ENCODE measurements around the gene ABCC5.

The ABCC5 gene

DNA sequence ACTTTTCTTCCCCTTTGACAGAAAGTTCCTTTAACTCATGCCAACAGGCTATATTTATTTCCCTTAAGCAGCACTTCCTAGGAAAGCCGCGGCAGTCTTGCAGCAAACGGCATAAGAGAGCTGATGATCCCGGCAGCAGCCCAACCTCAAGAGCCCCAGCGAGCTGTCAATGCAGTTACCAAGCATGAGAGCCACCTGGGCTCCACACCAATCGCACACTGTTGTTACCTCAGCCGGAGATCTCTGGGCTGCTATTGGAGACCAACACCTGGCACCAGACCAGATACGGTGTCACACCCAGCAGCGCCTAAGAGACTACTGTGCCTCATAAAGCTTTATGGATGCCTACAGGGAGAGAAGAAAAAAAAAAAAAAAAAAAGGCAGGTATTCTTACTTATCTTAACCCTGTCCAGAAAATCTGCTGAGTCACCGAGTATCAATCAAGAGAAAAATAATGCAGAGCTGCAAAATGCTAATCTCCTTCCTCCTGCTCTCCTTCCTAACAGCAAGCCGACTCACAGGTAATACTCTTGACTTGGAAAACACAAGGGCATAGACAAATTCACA, 11.7 kb downstream of the ABCC5 start:
- H3K36me3 Mint-ChIP-seq (ENCODE audit: low read depth) = peaks cover 13% of the 10 kb centered on the region
- ATAC-seq (peak; percentile 78), DNase-seq (peak; percentile 32)
- peak overlapping the region; percentile 44 for H3K27ac Mint-ChIP-seq
- H3K4me3 Mint-ChIP-seq = no peak overlapping the region
- H3K27me3 Mint-ChIP-seq = no peaks in the 10 kb centered on the region
- H3K4me1 Mint-ChIP-seq = peaks cover 20% of the 10 kb centered on the region
- no peaks in the 10 kb centered on the region for H3K9me3 Mint-ChIP-seq

DNA sequence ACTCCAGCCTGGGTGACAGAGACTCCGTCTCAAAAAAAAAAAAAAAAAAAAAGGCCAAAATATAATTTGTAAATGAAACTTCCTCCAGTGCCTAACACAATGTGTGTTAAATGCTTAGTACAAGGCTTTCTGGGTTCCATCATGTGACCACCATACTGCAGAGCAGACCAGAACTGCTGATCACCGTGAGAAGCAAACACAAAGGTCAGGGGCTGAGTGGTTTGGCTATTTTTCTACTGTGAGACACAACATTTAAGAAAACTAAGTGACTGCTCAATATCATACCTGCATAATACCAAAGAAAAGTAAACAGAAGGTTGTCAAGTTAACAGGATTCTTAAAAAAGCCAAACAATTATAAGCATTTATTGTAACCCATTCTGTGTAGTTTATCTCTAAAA, 13.2 kb downstream of the ABCC5 start:
- Mint-ChIP-seq H3K4me3 (no peak overlapping the region), H3K27me3 (no peaks in the 10 kb centered on the region), H3K4me1 (peaks cover 20% of the 10 kb centered on the region), H3K36me3 (ENCODE audit: low read depth) (peaks cover 11% of the 10 kb centered on the region), H3K9me3 (no peaks in the 10 kb centered on the region), H3K27ac (no peak overlapping the region)
- ATAC-seq (no peak), DNase-seq (no peak)

DNA sequence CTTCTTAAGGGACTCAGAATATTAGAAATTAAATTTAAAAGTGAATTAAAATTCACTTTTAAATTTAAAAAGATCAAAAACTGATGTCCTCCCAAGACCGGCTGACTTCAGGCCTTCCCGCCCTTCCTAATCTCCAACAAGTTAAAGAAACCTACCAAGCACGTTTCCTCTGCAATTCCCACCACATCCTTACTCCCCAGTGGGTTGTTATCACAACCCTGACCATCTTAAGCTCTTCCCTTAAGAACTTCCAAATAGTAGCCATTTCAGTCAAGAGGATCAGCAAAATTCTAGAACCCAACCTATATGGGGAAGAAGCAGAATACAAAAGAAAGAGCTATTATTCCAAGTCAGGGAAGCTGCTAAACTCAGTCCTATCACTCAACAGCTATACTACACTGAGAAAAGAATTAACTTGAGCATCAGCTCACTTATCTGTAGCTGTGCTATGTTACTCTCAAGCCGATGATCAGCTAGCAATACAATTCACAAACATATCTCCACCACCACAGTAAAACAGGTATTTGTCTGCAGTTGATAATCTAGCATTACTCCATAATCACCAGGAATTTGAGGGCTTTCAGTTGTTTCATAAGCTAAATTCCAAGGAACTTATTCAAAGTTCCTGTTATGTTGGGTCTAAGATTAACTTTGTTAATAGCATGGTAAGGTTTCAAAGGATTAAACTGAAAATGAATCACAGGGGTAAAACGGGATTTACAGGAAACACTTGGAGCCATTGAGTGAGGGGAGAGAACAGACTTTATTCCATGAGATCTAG, 14.3 kb downstream of the ABCC5 start:
- H3K4me1 Mint-ChIP-seq = peaks cover 20% of the 10 kb centered on the region
- DNase-seq (no peak), ATAC-seq (no peak)
- H3K27ac Mint-ChIP-seq = no peak overlapping the region
- peaks cover 6% of the 10 kb centered on the region for H3K36me3 Mint-ChIP-seq (ENCODE audit: low read depth)
- no peaks in the 10 kb centered on the region for H3K9me3 Mint-ChIP-seq
- H3K27me3 Mint-ChIP-seq = no peaks in the 10 kb centered on the region
- no peak overlapping the region for H3K4me3 Mint-ChIP-seq

DNA sequence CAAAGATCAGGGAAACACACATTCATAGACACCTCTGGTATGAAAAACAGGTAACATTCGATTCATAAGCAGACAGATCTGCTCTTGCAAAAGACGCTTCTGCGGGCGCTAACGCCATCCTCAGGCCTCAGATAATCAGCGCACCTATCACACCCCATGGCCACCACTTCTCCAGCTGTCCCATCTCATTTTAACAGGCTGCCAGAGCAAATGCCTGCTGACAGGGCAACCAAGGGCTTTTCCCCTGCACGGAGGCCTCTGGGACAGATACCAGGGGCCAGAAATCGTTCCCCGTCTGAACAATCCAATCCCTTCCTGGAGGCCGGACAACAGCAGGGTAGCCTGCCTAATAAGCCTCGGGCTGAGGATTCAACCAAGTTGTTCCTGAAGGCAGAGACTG, 15.2 kb downstream of the ABCC5 start:
- no peak for DNase-seq

DNA sequence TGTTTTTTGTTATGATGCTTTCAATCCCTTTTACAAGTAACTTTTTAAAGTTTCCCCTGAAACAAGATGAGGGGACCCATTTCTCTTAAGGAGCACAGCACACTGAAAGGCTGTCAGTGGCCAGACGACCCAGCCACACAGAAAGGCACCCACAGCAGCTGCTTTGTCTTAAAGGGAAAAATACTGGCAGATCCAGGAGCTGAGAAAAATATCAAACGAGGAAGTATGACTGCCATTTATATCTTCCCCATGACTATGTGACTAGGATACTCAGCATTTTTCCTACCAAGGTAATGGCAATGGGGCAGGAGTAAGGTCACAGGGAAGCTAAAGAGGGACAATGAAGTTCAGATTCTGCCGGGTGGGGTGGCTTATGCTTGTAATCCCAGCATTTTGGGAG, 15.9 kb downstream of the ABCC5 start:
- H3K36me3 Mint-ChIP-seq (ENCODE audit: low read depth) = peaks cover 3% of the 10 kb centered on the region
- H3K27ac Mint-ChIP-seq = no peak overlapping the region
- H3K4me1 Mint-ChIP-seq = peaks cover 10% of the 10 kb centered on the region
- ATAC-seq = no peak
- no peak for DNase-seq
- no peaks in the 10 kb centered on the region for H3K9me3 Mint-ChIP-seq
- H3K4me3 Mint-ChIP-seq = no peak overlapping the region
- no peaks in the 10 kb centered on the region for H3K27me3 Mint-ChIP-seq

More for the DNA sequence above, 15.2 kb downstream of the ABCC5 start:
- H3K27ac Mint-ChIP-seq = no peak overlapping the region
- no peak overlapping the region for H3K4me3 Mint-ChIP-seq
- H3K9me3 Mint-ChIP-seq = no peaks in the 10 kb centered on the region
- no peaks in the 10 kb centered on the region for H3K27me3 Mint-ChIP-seq
- no peak for ATAC-seq
- H3K36me3 Mint-ChIP-seq (ENCODE audit: low read depth) = peaks cover 3% of the 10 kb centered on the region
- peaks cover 15% of the 10 kb centered on the region for H3K4me1 Mint-ChIP-seq

DNA sequence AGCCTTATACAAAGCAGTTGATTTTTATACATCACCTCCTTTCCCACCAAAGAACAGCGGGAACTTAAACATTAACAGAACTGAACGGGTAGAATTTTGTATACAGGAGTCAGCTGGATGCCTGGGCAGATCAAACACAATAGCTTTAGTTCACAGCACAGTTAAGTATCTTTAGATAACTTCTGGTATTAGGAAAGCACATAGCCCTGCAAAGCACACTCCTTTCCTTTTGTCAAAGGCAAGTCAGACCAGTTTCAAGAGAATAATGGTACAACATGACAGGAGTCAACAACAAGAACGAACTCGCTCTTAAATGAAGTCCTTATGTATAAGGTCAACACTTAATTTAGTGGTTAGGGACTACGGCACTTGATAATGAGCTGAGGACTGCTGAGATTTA, 26.3 kb downstream of the ABCC5 start:
- H3K36me3 Mint-ChIP-seq (ENCODE audit: low read depth) = peaks cover 10% of the 10 kb centered on the region
- H3K27me3 Mint-ChIP-seq = no peaks in the 10 kb centered on the region
- no peaks in the 10 kb centered on the region for H3K4me1 Mint-ChIP-seq
- DNase-seq (no peak), ATAC-seq (no peak)
- H3K9me3 Mint-ChIP-seq = no peaks in the 10 kb centered on the region
- H3K4me3 Mint-ChIP-seq = no peak overlapping the region
- no peak overlapping the region for H3K27ac Mint-ChIP-seq

DNA sequence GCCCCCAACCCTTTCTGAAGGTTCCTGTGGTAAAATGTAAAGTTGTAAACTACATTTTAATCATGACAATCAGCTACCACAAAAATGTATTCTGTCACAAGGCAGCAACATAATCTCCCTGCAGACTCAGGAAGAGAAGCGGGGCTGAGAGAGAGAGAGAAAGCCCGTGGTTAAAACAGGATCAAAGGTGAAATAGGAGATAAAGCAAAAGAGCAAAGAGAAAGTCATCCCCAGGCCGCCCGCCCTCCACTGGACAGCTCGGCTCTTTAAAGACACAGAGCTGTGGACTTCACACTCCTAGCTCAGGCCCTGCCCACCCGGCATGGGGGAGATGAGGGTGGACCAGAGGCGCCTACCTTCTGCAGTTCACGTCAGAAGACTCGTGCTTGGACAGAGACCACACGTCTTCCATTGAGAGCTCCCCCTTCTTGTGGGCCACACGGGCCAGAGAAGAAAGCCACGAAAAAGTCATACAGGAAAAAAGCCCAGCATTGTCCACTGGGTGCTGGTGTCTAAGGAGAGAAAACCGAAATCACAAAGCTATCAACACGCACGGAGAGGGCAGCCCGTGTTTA, 29.4 kb downstream of the ABCC5 start:
- DNase-seq = no peak
- Mint-ChIP-seq H3K4me1 (no peaks in the 10 kb centered on the region), H3K9me3 (no peaks in the 10 kb centered on the region), H3K4me3 (no peak overlapping the region), H3K27me3 (no peaks in the 10 kb centered on the region), H3K27ac (no peak overlapping the region), H3K36me3 (ENCODE audit: low read depth) (peaks cover 14% of the 10 kb centered on the region)
- no peak for ATAC-seq

DNA sequence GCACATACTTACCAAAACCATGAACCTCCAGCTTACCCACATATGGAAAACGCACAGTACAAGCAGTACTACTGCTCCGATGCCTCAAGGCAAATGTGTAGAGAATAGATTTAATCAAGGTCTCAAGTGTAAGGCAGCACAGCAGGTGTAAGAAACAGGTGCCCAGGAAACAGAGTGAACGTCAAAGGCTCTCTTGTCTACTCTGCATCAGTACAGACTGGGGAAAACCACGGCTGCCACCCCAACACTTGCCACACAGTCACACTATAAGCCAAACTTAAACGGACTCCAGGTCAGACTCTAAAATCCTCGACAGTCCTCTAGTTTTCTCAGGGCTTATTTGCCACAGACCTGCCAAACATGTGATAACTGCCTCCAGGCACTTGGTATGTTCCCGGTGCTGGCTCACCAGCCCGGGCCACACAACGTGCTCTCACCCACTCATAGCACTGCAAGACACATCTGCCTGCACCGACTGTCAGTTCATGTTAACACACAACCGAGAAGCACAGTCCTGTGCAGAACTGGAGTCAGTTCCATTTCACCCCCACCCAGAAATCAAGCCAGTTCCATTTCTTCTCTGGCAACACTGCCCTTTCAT, 30.6 kb downstream of the ABCC5 start:
- Mint-ChIP-seq H3K36me3 (ENCODE audit: low read depth) (peaks cover 14% of the 10 kb centered on the region), H3K4me3 (no peak overlapping the region), H3K4me1 (no peaks in the 10 kb centered on the region), H3K27me3 (no peaks in the 10 kb centered on the region), H3K27ac (no peak overlapping the region), H3K9me3 (no peaks in the 10 kb centered on the region)
- DNase-seq = no peak
- no peak for ATAC-seq

DNA sequence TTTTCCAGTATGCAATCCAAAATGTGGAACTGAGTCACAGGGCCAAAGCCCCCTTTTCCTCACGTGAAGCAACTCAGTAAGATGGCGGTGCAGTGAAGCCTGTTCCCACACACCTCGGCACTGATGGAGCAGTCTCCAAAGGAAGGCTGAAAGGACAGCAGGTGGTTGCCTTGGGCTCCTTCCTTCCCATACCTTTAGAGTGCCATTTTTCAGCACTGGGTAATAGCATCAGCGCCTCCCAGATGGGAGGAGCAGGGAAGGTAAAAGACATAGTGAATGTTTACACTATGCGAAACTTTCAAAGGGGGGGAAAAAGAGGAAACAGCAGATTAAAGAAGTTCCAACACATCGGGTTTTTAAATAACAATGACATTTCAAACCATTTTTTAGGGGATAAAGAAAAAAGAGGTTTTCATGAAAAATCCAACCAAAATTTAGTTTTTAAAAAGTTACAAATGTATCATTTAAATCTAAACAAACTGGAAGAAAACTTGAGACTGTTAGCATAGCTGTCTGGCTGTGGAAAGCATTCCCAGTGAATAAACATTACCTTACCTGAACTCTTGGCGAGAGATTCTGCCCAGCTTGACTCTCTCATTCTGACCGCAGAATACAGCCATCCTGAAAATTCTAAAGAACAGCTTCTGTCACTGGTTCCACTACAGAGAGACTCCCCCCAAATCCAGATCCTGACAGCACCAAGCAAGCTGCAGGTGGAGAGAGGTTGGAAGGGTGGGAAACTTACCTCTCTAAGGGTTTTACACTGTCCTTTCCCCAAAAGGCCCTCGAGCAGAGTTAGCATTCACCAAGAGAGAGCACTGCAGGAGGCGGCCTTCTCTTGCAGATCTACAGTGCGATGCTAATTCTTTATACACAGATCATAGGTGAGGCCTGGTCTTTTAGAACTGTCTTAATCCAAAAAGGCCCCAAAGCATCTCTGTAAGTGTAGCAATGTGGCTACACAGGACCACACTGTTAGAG, 32.6 kb downstream of the ABCC5 start:
- H3K27ac Mint-ChIP-seq = no peak overlapping the region
- no peaks in the 10 kb centered on the region for H3K27me3 Mint-ChIP-seq
- H3K36me3 Mint-ChIP-seq (ENCODE audit: low read depth) = peaks cover 14% of the 10 kb centered on the region
- no peak overlapping the region for H3K4me3 Mint-ChIP-seq
- no peaks in the 10 kb centered on the region for H3K9me3 Mint-ChIP-seq
- H3K4me1 Mint-ChIP-seq = no peaks in the 10 kb centered on the region
- DNase-seq = no peak
- ATAC-seq = no peak

DNA sequence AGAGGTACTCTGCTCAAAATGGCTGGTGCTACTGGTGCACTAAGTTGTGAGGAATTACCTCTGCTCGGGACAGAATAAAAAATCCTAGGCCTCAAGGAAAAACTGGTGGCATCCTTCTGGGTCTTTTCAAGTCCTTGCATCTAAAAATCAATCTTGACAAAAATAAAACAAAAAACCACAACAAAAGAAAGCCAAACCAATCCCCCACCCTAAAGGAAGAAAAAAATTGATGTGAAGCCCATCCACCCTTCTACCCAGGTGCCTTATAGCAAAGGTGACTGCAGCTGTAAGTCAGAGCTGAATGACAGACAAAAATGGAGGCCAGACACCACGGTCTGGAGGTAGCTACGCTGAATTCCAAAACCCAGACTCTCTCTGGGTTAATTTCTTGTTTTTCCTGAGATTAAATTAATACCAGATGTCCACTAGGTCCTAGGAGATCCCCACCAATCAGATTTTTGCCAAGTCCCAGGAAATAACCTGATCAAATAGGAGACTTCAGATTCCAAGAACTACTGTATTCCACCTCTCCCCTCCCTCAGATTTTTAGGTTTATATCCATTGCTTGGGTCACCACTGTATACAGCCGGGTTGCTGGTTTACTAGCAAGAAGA, 33.5 kb downstream of the ABCC5 start:
- Mint-ChIP-seq H3K27me3 (no peaks in the 10 kb centered on the region), H3K27ac (no peak overlapping the region), H3K4me3 (no peak overlapping the region), H3K4me1 (no peaks in the 10 kb centered on the region), H3K36me3 (ENCODE audit: low read depth) (peaks cover 14% of the 10 kb centered on the region), H3K9me3 (no peaks in the 10 kb centered on the region)
- no peak for ATAC-seq
- no peak for DNase-seq

DNA sequence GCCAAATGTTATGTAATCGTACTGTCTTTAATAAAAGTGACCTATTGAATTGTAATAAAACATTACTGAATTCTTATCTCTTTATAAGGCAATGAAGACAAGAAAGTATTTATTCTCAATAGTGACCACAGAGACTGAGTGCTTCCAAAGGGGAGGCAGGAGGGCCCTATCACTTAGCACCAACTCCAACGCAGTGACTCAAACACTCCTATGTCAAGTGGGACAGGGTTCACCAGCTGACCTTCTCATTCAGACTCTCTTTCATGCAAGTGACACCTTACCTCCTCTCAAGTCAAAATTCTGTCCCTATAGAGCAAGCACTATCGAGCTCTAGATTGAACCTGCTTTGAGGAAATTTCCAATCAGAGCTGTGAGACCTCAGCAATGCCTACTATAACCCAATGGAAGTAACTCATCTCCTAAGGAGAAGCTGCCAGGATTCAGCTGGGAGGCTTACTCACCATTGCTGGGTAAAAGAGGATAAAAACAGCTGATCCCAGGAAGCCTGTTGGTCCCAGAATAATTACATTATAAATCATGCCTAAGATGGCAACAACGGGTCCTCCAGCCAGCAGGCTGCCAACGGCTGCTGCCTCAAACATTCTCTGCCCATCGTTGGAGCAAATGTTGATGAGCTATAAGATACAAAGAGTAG, 35.6 kb downstream of the ABCC5 start:
- ATAC-seq (no peak), DNase-seq (no peak)
- Mint-ChIP-seq H3K4me3 (no peak overlapping the region), H3K27ac (no peak overlapping the region), H3K36me3 (ENCODE audit: low read depth) (peaks cover 7% of the 10 kb centered on the region), H3K4me1 (no peaks in the 10 kb centered on the region), H3K9me3 (no peaks in the 10 kb centered on the region), H3K27me3 (no peaks in the 10 kb centered on the region)

DNA sequence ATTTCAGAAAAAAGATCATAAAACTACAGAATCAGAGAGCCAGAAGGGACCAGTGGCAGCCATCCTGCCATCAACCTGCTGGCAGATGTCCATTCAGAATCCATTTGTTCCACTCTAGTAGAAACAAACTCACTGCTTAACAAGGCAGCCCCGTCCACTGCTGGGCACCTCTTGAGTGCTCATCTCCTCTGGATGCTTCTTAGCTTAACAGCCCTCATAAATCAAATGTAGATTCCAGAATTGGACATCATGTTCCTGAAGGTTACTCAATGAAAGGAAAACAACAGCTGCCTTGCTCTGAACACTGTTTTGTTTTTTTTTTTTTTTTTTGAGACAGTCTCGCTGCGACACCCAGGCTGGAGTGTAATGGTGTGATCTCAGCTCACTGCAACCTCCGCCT, 37.3 kb downstream of the ABCC5 start:
- H3K9me3 Mint-ChIP-seq = no peaks in the 10 kb centered on the region
- no peaks in the 10 kb centered on the region for H3K4me1 Mint-ChIP-seq
- DNase-seq (no peak), ATAC-seq (no peak)
- no peak overlapping the region for H3K27ac Mint-ChIP-seq
- no peak overlapping the region for H3K4me3 Mint-ChIP-seq
- H3K27me3 Mint-ChIP-seq = no peaks in the 10 kb centered on the region
- H3K36me3 Mint-ChIP-seq (ENCODE audit: low read depth) = peaks cover 7% of the 10 kb centered on the region

DNA sequence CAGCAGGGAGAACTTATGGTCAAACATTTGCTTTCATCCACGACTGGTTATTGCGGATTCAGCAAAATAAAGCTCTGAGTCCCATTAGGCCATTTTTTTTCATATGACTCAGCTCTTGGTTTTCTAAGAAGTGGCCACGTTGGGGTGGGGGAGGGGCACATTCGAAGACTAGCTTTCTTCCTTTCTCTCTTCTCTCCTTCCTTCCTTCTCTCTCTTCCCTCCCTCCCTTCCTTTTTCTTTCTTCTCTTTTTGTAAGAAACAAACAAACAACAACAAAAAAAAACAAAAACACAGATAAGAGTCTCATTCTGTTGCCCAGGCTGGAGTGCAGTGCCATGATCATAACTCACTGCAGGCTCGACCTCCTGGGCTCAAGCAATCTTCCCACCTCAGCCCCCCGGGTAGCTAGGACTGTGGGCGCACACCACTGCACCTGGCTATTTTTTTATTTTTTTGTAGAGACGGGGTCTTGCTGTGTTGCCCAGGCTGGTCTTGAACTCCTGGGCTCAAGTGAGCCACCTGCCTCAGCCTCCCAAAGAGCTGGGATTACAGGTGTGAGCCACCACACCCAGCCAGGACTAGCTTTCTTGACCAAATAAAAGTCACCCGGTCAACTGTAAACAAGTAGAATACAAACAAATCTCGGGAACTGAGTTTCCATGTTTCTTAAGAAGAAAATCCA, 41.6 kb downstream of the ABCC5 start:
- H3K36me3 Mint-ChIP-seq (ENCODE audit: low read depth) = peaks cover 2% of the 10 kb centered on the region
- H3K27ac Mint-ChIP-seq = no peak overlapping the region
- no peaks in the 10 kb centered on the region for H3K27me3 Mint-ChIP-seq
- H3K4me3 Mint-ChIP-seq = no peak overlapping the region
- H3K4me1 Mint-ChIP-seq = no peaks in the 10 kb centered on the region
- no peaks in the 10 kb centered on the region for H3K9me3 Mint-ChIP-seq
- ATAC-seq = no peak
- no peak for DNase-seq

Data from activated naive CD8-positive, alpha-beta T cell treated with anti-CD3 and anti-CD28 coated beads, Interleukin-2, amount 50 U/mL, for 24 hours (primary cell).